Measurements from ENCODE around the gene URB1. TPM values are rescaled to one million over a fixed set of nuclear protein-coding genes. Genes with fewer than 3 reads are reported as not detected.
"Not testable (repeated sequence)": the region's sequence is repeated elsewhere in the genome, so short reads cannot be mapped to it uniquely, and the experiment has no call there.

The URB1 gene
- total and polyA plus RNA-seq, 2 of the 8 experiments (the other 6 are each of a cell fraction or from before 2014, with no cell fraction given) = 8.1 to 28.9 TPM

GRCh38 chr21:32432982-32433660 lies 40.3 kb upstream of the URB1 start:
- H2BK120ac ChIP-seq (replicated peaks; ENCODE audit: low read depth, low read length) = not testable (repeated sequence)

More at GRCh38 chr21:32432982-32433660, 40.3 kb upstream of the URB1 start:
- H2AK5ac ChIP-seq (ENCODE audit: low read depth, low read length); H2BK5ac ChIP-seq (ENCODE audit: low read depth, low read length); H3K23me2 ChIP-seq (ENCODE audit: low read depth, low read length); H4K20me1 ChIP-seq (replicated peaks in 1 of 2; ENCODE audit: control insufficient read depth in 1 of 2, insufficient read depth in 2 of 2, low read length in 2 of 2); H3K36me3 ChIP-seq (ENCODE audit: control insufficient read depth in 2 of 4, insufficient read depth in 4 of 4, low read length in 3 of 4); H3K4me1 ChIP-seq (replicated peaks in 1 of 4; ENCODE audit: control insufficient read depth in 3 of 4, insufficient read depth in 4 of 4, low read length in 3 of 4); CTCF ChIA-PET (ENCODE audit: partially characterized antibody); H2BK15ac ChIP-seq (ENCODE audit: low read length); FAIRE-seq; DNase-seq (ENCODE audit: low read depth in 1 of 2, low spot score in 2 of 2); H4K8ac ChIP-seq (ENCODE audit: extremely low read depth, insufficient read depth, low read length); H3K14ac ChIP-seq (ENCODE audit: insufficient read length); H3K4me3 ChIP-seq (ENCODE audit: extremely low read depth in 1 of 4, insufficient read depth in 2 of 4, low read depth in 3 of 4, low read length in 4 of 4); H3K9me3 ChIP-seq (ENCODE audit: insufficient read depth in 2 of 2, low read depth in 1 of 2, low read length in 1 of 2); H3K4me2 ChIP-seq (ENCODE audit: insufficient read depth in 1 of 2, low read depth in 2 of 2, low read length in 2 of 2); H3K23ac ChIP-seq (ENCODE audit: insufficient read length); H3K79me1 ChIP-seq (ENCODE audit: low read depth, low read length); H3K56ac ChIP-seq (replicated peaks; ENCODE audit: insufficient read length, low read depth, low read length); H3K79me2 ChIP-seq (ENCODE audit: control insufficient read depth in 1 of 2, insufficient read depth in 2 of 2, low read length in 2 of 2); H3K27me3 ChIP-seq (replicated peaks in 1 of 4; ENCODE audit: control insufficient read depth in 3 of 4, extremely low read depth in 1 of 4, insufficient read depth in 3 of 4, low read length in 3 of 4); H3K27ac ChIP-seq (ENCODE audit: low read depth, low read length); H4K91ac ChIP-seq (replicated peaks; ENCODE audit: insufficient read length, low read length); POLR2A ChIA-PET (ENCODE audit: partially characterized antibody); H2BK20ac ChIP-seq (ENCODE audit: low read length); H4K5ac ChIP-seq (ENCODE audit: insufficient read length, low read depth, low read length); H2AFZ ChIP-seq (ENCODE audit: low read length); H3K18ac ChIP-seq (ENCODE audit: extremely low read depth, low read length); H3K4ac ChIP-seq (replicated peaks; ENCODE audit: insufficient read length, low read depth, low read length); H3K9ac ChIP-seq (replicated peaks in 1 of 4; ENCODE audit: extremely low read depth in 1 of 4, low read depth in 3 of 4, low read length in 3 of 4): not testable (repeated sequence)
- WGBS, 2 experiments (ENCODE audit: extremely low coverage in 1 of 2, insufficient coverage in 1 of 2, insufficient read length in 1 of 2, insufficient replicate concordance in 2 of 2, low coverage in 1 of 2, low lambda C conversion rate in 2 of 2, missing lambda C conversion rate in 1 of 2) = 79% methylated on average over 15 of the region's 15 CpGs; no CpG with 5 or more reads in 1 of the 2 experiments
- H2BK12ac ChIP-seq (ENCODE audit: low read depth, low read length) = 0 out of 2 replicates have a peak overlapping the region, but pooled peaks have one; percentile 50
